NCI-H2081 treated with DMSO at 0.1 percent for 48 hours (cell line): Measurements from ENCODE around the gene SLC39A7.

Experiments
- DNase-seq: peaks from one replicate; lab custom pipeline; 2025; lab: John Stamatoyannopoulos, UW

Gene SLC39A7

GRCh38 chr6:33236852-33237251 is 36.2 kb downstream of the SLC39A7 start:
- DNase-seq: no peak

DNA sequence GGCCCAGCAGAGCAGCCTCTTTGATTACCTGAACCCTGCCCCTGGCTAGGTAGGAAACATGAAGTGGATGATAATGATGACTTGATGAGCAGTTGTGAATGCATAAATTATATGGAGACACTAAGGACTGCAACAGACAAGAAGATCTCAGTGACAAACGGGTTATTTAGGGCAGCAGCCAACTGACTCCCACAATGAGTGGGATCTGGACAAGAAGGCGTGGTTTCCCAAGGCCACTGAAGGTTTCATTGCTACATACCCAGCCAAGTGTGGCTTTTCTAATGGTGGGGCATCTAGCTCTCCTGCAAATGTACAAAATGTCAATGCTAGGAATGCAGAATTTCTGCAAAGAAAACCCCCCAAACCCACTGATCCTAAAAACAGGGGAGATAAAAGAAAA is 37.1 kb downstream of the SLC39A7 start:
- DNase-seq: no peak

DNA sequence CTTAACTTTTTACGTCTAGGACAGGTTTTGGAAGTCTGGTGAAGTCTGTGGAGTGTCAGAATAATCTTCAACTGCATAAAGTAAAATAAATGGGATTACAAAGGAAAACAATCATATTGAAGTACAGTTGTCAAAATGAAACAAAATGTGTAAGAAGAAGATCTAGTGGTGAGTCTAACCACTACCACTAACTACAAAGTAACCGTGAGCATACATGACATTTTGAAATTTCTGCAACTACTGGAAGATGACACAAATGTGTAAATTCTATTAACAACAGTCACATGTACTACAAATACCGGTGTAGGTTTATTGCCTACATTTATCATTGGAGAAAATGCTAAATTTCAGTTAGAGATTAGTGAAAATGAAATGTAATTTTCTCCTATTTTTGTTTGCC is 41.3 kb downstream of the SLC39A7 start:
- no peak for DNase-seq

- DNase-seq: no peak
These were observed 42.8 kb downstream of the SLC39A7 start for GRCh38 chr6:33243476-33243875.

- DNase-seq: peak; percentile 44
These were observed 47.4 kb downstream of the SLC39A7 start for GRCh38 chr6:33247977-33248642.

GRCh38 chr6:33248643-33248931 is 47.9 kb downstream of the SLC39A7 start:
- DNase-seq: no peak

GRCh38 chr6:33248932-33249731 is 48.5 kb downstream of the SLC39A7 start:
- peak; percentile 95 for DNase-seq

DNA sequence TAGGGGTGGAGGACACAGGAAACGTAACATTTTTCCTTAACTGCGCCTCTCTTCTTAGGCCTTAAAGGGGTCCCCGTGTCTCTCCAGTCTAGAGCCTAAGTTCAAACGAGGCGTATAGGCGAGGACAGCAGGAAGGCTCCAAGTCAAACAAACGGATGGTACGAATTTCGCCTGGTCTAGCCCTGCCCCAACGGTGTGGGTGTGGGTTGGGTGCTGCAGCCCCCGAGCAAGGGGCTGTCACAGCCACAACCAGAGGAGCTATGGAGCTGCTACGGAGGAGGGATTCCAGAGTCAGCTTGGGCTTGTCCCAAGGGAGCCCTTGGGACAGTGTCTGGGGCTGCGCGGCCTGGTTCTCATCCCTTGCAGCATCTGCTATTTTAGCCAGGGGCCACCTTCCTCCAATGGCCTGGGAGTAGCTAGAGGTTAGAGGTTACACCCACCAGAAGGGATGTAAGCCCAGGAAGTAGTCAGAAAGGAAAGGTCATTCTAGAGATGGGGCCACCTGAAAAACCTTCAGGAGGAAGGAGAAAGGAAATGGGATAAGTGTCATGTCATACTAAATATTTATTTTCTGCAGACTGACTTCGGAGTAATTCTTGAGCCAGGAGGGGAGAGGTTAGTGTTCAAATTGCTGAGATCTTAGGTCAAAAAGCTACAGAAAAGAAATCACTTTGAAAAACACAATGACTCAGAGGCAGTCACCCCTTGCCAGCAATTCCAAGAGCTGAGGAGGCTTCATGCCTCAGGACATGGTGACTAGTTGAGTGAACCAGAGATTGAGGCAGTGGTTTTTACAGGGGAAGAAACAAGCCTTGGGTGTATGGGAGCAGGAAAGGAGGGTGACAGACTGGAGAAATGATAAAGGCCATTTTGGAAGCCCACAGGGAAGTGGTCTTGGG is 49.3 kb downstream of the SLC39A7 start:
- DNase-seq: no peak

DNA sequence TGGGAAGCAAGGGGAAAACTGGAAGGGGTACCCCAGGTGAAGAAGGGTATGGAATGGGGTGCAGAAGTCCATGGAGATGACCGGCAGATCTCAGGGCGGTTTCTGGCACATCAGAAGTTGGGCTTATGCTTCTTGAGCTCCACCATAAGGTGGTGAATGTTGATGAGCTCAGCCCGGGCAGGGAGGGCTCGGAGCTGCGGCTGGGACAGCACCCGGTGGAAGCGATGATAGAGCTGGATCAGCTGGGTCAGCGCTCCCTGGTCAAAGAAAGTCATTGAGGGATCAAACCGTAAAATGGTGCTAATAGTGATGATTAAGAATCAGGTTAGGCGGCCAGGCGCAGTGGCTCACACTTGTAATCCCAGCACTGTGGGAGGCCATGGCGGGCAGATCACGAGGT is 50.1 kb downstream of the SLC39A7 start:
- DNase-seq: no peak

GRCh38 chr6:33251395-33252012 is 50.8 kb downstream of the SLC39A7 start:
- DNase-seq: no peak

- DNase-seq: no peak
These were observed 52.1 kb downstream of the SLC39A7 start for GRCh38 chr6:33252759-33253158.
